Measurements from ENCODE around the gene CDK13. TPM values are rescaled to one million over a fixed set of nuclear protein-coding genes. Genes with fewer than 3 reads are reported as not detected.

CDK13 gene
- total and polyA plus RNA-seq, 9 of the 15 experiments (the other 6 are each of a cell fraction or from before 2014, with no cell fraction given): 9.8 to 46.1 (median 32.4) TPM

DNA sequence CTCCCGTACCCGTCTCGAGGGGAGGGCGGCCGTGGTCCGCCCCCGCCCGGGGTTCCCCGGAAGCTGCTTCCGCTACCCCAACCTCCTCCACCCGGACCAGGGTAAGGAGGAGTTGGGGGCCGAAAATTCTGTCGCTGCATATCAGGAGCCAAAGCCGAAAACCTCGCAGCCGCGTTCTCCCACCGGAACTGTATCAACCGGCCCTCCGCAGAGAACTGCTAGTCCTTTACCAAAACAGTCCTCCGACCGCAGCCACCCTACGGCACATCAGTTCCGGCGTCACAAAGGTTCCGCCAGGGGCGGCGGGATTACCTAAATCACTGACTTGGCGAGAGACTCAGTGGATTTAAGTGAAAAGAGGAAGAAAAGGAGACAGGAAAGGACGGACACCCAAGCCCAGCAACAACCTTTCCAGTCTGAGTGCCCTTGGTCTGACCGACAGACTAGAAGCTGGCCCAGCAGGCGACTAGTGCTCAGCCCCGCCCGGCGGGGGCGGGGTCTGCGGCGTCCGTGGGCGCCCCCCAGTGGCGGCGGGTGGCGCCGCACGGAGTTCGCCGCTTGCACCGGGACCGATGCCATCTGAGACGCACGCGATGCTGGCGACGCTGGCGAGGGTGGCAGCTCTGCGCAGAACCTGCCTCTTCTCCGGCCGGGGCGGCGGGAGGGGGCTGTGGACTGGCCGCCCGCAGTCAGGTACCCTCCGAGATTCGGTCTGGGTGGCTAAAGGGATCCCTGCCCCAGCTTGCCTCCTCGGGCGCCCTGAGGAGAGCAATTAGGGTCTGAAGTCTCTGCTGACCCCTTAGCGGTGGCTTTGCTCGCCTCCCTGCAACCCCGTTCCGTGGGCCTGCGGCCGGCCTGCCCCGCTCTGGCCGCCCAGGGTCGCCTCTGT is 184.6 kb downstream of the CDK13 start, which contains the start of the genes MPLKIP and SUGCT (continued):
- TF ChIP-seq ZNF41 (CRISPR knock-in tag; conservative IDR thresholded peaks at IDR 0.05) (no peak), TRIM24 (IDR thresholded peaks at IDR 0.05) (peak in 1 of 2 experiments; percentile 99; a peak in 2 of 4 replicates), RBFOX2 (IDR thresholded peaks at IDR 0.05; ENCODE audit: low read depth, low read length) (peak; percentile 91), PREB (CRISPR knock-in tag; IDR thresholded peaks at IDR 0.05) (0 out of 2 replicates have a peak, but pooled peaks have one; percentile 54), MBD2 (IDR thresholded peaks at IDR 0.05; ENCODE audit: borderline replicate concordance, low read depth) (peak; percentile 82), ZBTB8A (IDR thresholded peaks at IDR 0.05; ENCODE audit: partially characterized antibody) (no peak), TCFL5 (CRISPR knock-in tag; conservative IDR thresholded peaks at IDR 0.05) (no peak), RNF2 (IDR thresholded peaks at IDR 0.05) (peak; percentile 74), GATAD2B (IDR thresholded peaks at IDR 0.05; ENCODE audit: borderline replicate concordance) (0 out of 2 replicates have a peak, but pooled peaks have one; percentile 33), LCOR (CRISPR knock-in tag; IDR thresholded peaks at IDR 0.05) (peak; percentile 85; the same call in 1 of the 2 replicates), NFIC (IDR thresholded peaks at IDR 0.05) (peak; percentile 18; the same call in 1 of the 2 replicates), CREM (IDR thresholded peaks at IDR 0.05; ENCODE audit: low read depth) (peak; percentile 63; the same call in 1 of the 2 replicates), STAT5A (IDR thresholded peaks at IDR 0.05; ENCODE audit: borderline replicate concordance, low read length) (peak; percentile 34; the same call in 1 of the 2 replicates), ARNT (IDR thresholded peaks at IDR 0.05) (peak; percentile 70 to 83; a peak in 1 of 4 replicates), RHOXF2B (CRISPR knock-in tag; conservative IDR thresholded peaks at IDR 0.05) (peak; percentile 68; the same call in 1 of the 2 replicates)
- TF ChIP-seq, protein P1, sequence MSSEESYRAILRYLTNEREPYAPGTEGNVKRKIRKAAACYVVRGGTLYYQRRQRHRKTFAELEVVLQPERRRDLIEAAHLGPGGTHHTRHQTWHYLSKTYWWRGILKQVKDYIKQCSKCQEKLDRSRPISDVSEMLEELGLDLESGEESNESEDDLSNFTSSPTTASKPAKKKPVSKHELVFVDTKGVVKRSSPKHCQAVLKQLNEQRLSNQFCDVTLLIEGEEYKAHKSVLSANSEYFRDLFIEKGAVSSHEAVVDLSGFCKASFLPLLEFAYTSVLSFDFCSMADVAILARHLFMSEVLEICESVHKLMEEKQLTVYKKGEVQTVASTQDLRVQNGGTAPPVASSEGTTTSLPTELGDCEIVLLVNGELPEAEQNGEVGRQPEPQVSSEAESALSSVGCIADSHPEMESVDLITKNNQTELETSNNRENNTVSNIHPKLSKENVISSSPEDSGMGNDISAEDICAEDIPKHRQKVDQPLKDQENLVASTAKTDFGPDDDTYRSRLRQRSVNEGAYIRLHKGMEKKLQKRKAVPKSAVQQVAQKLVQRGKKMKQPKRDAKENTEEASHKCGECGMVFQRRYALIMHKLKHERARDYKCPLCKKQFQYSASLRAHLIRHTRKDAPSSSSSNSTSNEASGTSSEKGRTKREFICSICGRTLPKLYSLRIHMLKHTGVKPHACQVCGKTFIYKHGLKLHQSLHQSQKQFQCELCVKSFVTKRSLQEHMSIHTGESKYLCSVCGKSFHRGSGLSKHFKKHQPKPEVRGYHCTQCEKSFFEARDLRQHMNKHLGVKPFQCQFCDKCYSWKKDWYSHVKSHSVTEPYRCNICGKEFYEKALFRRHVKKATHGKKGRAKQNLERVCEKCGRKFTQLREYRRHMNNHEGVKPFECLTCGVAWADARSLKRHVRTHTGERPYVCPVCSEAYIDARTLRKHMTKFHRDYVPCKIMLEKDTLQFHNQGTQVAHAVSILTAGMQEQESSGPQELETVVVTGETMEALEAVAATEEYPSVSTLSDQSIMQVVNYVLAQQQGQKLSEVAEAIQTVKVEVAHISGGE (CRISPR knock-in tag; IDR thresholded peaks at IDR 0.05): peak; percentile 98 to 100 (median 99)
- TF ChIP-seq, protein P2, sequence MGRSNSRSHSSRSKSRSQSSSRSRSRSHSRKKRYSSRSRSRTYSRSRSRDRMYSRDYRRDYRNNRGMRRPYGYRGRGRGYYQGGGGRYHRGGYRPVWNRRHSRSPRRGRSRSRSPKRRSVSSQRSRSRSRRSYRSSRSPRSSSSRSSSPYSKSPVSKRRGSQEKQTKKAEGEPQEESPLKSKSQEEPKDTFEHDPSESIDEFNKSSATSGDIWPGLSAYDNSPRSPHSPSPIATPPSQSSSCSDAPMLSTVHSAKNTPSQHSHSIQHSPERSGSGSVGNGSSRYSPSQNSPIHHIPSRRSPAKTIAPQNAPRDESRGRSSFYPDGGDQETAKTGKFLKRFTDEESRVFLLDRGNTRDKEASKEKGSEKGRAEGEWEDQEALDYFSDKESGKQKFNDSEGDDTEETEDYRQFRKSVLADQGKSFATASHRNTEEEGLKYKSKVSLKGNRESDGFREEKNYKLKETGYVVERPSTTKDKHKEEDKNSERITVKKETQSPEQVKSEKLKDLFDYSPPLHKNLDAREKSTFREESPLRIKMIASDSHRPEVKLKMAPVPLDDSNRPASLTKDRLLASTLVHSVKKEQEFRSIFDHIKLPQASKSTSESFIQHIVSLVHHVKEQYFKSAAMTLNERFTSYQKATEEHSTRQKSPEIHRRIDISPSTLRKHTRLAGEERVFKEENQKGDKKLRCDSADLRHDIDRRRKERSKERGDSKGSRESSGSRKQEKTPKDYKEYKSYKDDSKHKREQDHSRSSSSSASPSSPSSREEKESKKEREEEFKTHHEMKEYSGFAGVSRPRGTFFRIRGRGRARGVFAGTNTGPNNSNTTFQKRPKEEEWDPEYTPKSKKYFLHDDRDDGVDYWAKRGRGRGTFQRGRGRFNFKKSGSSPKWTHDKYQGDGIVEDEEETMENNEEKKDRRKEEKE (IDR thresholded peaks at IDR 0.05; ENCODE audit: borderline replicate concordance in 1 of 2, control insufficient read depth in 1 of 2, low read depth in 2 of 2, low read length in 1 of 2): peak in 1 of 2 experiments; percentile 85; a peak in 2 of 4 replicates
- TF ChIP-seq, protein P3, sequence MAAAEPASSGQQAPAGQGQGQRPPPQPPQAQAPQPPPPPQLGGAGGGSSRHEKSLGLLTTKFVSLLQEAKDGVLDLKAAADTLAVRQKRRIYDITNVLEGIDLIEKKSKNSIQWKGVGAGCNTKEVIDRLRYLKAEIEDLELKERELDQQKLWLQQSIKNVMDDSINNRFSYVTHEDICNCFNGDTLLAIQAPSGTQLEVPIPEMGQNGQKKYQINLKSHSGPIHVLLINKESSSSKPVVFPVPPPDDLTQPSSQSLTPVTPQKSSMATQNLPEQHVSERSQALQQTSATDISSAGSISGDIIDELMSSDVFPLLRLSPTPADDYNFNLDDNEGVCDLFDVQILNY (CRISPR knock-in tag; IDR thresholded peaks at IDR 0.05): peak; percentile 79; the same call in 1 of the 2 replicates
